ENCODE measurements around the gene ATP6V0A4. TPM values are rescaled to one million over a fixed set of nuclear protein-coding genes. Genes with fewer than 3 reads are reported as not detected.
"Not testable (repeated sequence)": the region's sequence is repeated elsewhere in the genome, so short reads cannot be mapped to it uniquely, and the experiment has no call there.

Gene ATP6V0A4
- total RNA-seq, 1 donor: not detected

GRCh38 chr7:138710536-138711385 is 87.2 kb downstream of the ATP6V0A4 start:
- Histone ChIP-seq H3K27me3 (ENCODE audit: insufficient read depth, low read length) (no peaks in the 10 kb centered on the region), H3K9me3 (ENCODE audit: low read depth, low read length) (no peaks in the 10 kb centered on the region), H3K4me3 (ENCODE audit: low read length) (no peak overlapping the region), H3K4me1 (ENCODE audit: insufficient read depth, low read length) (no peaks in the 10 kb centered on the region)

- Histone ChIP-seq H3K4me3 (ENCODE audit: low read length) (no peak overlapping the region), H3K4me1 (ENCODE audit: insufficient read depth, low read length) (no peaks in the 10 kb centered on the region), H3K27me3 (ENCODE audit: insufficient read depth, low read length) (no peaks in the 10 kb centered on the region), H3K9me3 (ENCODE audit: low read depth, low read length) (no peaks in the 10 kb centered on the region)
Observed at GRCh38 chr7:138705167-138705566, 92.8 kb downstream of the ATP6V0A4 start.

GRCh38 chr7:138701537-138701923 is 96.5 kb downstream of the ATP6V0A4 start:
- Histone ChIP-seq H3K27me3 (ENCODE audit: insufficient read depth, low read length) (no peaks in the 10 kb centered on the region), H3K4me3 (ENCODE audit: low read length) (no peak overlapping the region), H3K4me1 (ENCODE audit: insufficient read depth, low read length) (no peaks in the 10 kb centered on the region), H3K9me3 (ENCODE audit: low read depth, low read length) (no peaks in the 10 kb centered on the region)

- H3K4me1 ChIP-seq (ENCODE audit: insufficient read depth, low read length): no peaks in the 10 kb centered on the region
Observed at GRCh38 chr7:138700857-138701536, 97.0 kb downstream of the ATP6V0A4 start, which contains the start of gene SVOPL. TSS of gene SVOPL (minus strand) at chr7:138701362. CDS start at chr7:138679045, 22,317 bp downstream.

GRCh38 chr7:138699661-138700060 is 98.3 kb downstream of the ATP6V0A4 start:
- H3K9me3 ChIP-seq (ENCODE audit: low read depth, low read length): no peaks in the 10 kb centered on the region
- H3K4me3 ChIP-seq (ENCODE audit: low read length): no peak overlapping the region
- H3K4me1 ChIP-seq (ENCODE audit: insufficient read depth, low read length): no peaks in the 10 kb centered on the region
- no peaks in the 10 kb centered on the region for H3K27me3 ChIP-seq (ENCODE audit: insufficient read depth, low read length)

More at GRCh38 chr7:138700857-138701536, 97.0 kb downstream of the ATP6V0A4 start, which contains the start of gene SVOPL:
- H3K27me3 ChIP-seq (ENCODE audit: insufficient read depth, low read length): no peaks in the 10 kb centered on the region
- no peaks in the 10 kb centered on the region for H3K9me3 ChIP-seq (ENCODE audit: low read depth, low read length)
- H3K4me3 ChIP-seq (ENCODE audit: low read length): no peak within 1 kb of the TSS

- Histone ChIP-seq H3K4me1 (ENCODE audit: insufficient read depth, low read length) (no peaks in the 10 kb centered on the region), H3K27me3 (ENCODE audit: insufficient read depth, low read length) (no peaks in the 10 kb centered on the region), H3K9me3 (ENCODE audit: low read depth, low read length) (no peaks in the 10 kb centered on the region), H3K4me3 (ENCODE audit: low read length) (no peak overlapping the region)
Observed at GRCh38 chr7:138698281-138698680, 99.7 kb downstream of the ATP6V0A4 start.

GRCh38 chr7:138697535-138698182 is 100.3 kb downstream of the ATP6V0A4 start:
- no peaks in the 10 kb centered on the region for H3K4me1 ChIP-seq (ENCODE audit: insufficient read depth, low read length)
- no peak overlapping the region for H3K4me3 ChIP-seq (ENCODE audit: low read length)
- H3K9me3 ChIP-seq (ENCODE audit: low read depth, low read length): no peaks in the 10 kb centered on the region
- H3K27me3 ChIP-seq (ENCODE audit: insufficient read depth, low read length): no peaks in the 10 kb centered on the region

GRCh38 chr7:138695776-138696175 is 102.2 kb downstream of the ATP6V0A4 start:
- not testable (repeated sequence) for H3K27me3 ChIP-seq (ENCODE audit: insufficient read depth, low read length); H3K4me3 ChIP-seq (ENCODE audit: low read length); H3K9me3 ChIP-seq (ENCODE audit: low read depth, low read length); H3K4me1 ChIP-seq (ENCODE audit: insufficient read depth, low read length)

GRCh38 chr7:138695106-138695505 is 102.9 kb downstream of the ATP6V0A4 start:
- no peak overlapping the region for H3K4me3 ChIP-seq (ENCODE audit: low read length)
- no peaks in the 10 kb centered on the region for H3K27me3 ChIP-seq (ENCODE audit: insufficient read depth, low read length)
- H3K9me3 ChIP-seq (ENCODE audit: low read depth, low read length): no peaks in the 10 kb centered on the region
- H3K4me1 ChIP-seq (ENCODE audit: insufficient read depth, low read length): no peaks in the 10 kb centered on the region

GRCh38 chr7:138691178-138691577 is 106.8 kb downstream of the ATP6V0A4 start:
- H3K4me3 ChIP-seq (ENCODE audit: low read length): no peak overlapping the region
- no peaks in the 10 kb centered on the region for H3K27me3 ChIP-seq (ENCODE audit: insufficient read depth, low read length)
- no peaks in the 10 kb centered on the region for H3K9me3 ChIP-seq (ENCODE audit: low read depth, low read length)
- H3K4me1 ChIP-seq (ENCODE audit: insufficient read depth, low read length): no peaks in the 10 kb centered on the region

GRCh38 chr7:138690495-138690894 is 107.5 kb downstream of the ATP6V0A4 start:
- Histone ChIP-seq H3K4me1 (ENCODE audit: insufficient read depth, low read length) (no peaks in the 10 kb centered on the region), H3K4me3 (ENCODE audit: low read length) (no peak overlapping the region), H3K9me3 (ENCODE audit: low read depth, low read length) (no peaks in the 10 kb centered on the region), H3K27me3 (ENCODE audit: insufficient read depth, low read length) (no peaks in the 10 kb centered on the region)

GRCh38 chr7:138688037-138688436 is 110.0 kb downstream of the ATP6V0A4 start:
- H3K9me3 ChIP-seq (ENCODE audit: low read depth, low read length); H3K4me1 ChIP-seq (ENCODE audit: insufficient read depth, low read length); H3K4me3 ChIP-seq (ENCODE audit: low read length); H3K27me3 ChIP-seq (ENCODE audit: insufficient read depth, low read length): not testable (repeated sequence)

- Histone ChIP-seq H3K9me3 (ENCODE audit: low read depth, low read length) (no peaks in the 10 kb centered on the region), H3K27me3 (ENCODE audit: insufficient read depth, low read length) (no peaks in the 10 kb centered on the region), H3K4me1 (ENCODE audit: insufficient read depth, low read length) (no peaks in the 10 kb centered on the region), H3K4me3 (ENCODE audit: low read length) (no peak overlapping the region)
Observed at GRCh38 chr7:138684340-138684739, 113.7 kb downstream of the ATP6V0A4 start.

- H3K9me3 ChIP-seq (ENCODE audit: low read depth, low read length): no peaks in the 10 kb centered on the region
- no peaks in the 10 kb centered on the region for H3K27me3 ChIP-seq (ENCODE audit: insufficient read depth, low read length)
- no peaks in the 10 kb centered on the region for H3K4me1 ChIP-seq (ENCODE audit: insufficient read depth, low read length)
- H3K4me3 ChIP-seq (ENCODE audit: low read length): no peak overlapping the region
Observed at GRCh38 chr7:138679793-138680192, 118.2 kb downstream of the ATP6V0A4 start.

- H3K27me3 ChIP-seq (ENCODE audit: insufficient read depth, low read length): no peaks in the 10 kb centered on the region
- no peaks in the 10 kb centered on the region for H3K9me3 ChIP-seq (ENCODE audit: low read depth, low read length)
- no peak overlapping the region for H3K4me3 ChIP-seq (ENCODE audit: low read length)
- no peaks in the 10 kb centered on the region for H3K4me1 ChIP-seq (ENCODE audit: insufficient read depth, low read length)
Observed at GRCh38 chr7:138670594-138670993, 127.4 kb downstream of the ATP6V0A4 start.

Data from mononuclear cell (primary cell).